Activated T-cell treated with anti-CD3 and anti-CD28 coated beads for 48 hours (primary cell): ENCODE results near the gene ACVR1C.

Source experiments
- DNase-seq: peaks from one replicate; pipeline ENCODE4 v3.0.0-alpha.2; 2020; ENCODE audit warnings: low read depth

The ACVR1C gene

DNA sequence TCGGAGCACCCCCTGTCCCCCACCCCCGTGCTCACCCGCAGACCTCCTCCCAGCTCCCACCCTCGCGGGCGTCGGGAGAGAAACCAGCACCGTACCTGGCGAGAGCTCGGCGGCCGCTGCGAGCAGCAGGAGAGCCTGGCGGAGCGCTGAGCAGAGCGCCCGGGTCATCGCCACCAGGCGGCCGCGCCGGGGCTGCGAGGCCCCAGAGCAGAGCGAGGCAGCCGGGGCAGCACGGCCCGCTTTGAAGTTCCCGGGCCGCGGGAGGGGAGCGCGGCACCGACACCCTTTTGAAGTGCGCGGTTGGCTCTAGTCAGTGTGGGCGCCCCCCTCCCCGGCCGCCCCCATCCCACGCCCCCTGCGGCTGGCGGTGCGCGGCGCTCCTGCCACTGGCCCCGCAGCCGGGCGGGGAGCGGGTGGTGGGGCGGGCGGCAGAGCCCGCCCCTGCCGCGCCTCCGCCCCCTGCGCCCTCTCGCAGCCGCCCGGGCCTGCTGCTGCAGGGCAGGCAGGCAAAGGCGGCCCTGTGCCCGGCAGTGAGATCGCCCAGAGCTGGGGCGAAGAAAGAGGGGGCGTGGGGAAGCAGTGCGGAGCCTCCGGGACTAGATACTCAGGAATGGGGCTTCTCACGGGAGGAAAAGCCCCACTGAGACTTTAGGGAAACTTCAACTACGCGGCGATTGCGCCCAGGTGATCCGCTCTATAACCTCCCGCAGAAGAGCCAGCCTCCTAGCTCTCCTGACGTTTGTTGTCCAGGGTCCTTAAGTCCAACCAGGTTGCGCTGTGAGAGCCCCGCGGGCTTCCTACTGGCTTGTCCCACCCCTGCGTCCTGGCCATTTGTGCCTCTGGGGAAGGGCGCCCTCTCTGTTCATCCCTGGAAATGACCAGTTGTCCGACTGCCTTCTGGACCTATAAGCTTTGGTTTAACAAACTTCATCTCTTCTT lies at the start of gene ACVR1C:
ACVR1C (minus strand) TSS at position 388 of the 939 bp plus-strand sequence; CDS start at position 168, 220 bp downstream.
- DNase-seq: peak; percentile 60

DNA sequence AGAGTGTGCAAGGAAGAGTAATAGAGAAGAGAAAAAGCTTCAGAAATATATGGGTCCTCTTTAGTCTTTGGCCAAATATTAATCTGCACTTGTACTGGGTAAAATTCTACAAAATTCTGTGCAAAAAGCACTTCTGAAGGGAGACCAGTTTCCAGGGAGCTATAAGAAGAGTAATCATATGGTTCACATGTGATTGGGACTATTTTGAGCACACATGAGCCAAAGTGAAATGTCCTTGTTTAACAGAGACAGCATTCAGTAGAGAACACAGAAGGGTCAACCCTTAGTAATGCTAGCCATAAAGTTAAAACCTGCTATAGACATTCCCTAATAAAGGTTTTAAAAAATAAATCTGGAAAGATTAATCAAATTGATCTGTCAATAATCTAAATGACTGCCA lies 49.3 kb upstream of the ACVR1C start:
- no peak for DNase-seq

DNA sequence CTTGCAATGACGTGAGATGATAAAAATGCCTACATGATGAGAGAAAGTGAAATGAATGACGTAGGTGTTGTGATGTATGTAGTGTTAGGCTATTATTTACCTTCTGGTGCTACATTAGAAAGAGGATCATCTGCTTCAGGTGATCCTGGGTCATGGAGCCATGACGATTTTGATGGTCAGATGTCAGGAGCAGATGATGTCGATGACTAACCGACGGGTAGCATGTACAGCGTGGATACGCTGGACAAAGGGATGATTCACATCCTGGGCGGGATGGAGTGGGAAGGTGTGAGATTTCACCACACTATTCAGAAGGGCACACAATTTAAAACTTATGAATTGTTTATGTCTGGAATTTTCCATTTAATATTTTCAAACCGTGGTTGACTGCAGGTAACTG lies 43.5 kb upstream of the ACVR1C start:
- DNase-seq: peak; percentile 1

DNA sequence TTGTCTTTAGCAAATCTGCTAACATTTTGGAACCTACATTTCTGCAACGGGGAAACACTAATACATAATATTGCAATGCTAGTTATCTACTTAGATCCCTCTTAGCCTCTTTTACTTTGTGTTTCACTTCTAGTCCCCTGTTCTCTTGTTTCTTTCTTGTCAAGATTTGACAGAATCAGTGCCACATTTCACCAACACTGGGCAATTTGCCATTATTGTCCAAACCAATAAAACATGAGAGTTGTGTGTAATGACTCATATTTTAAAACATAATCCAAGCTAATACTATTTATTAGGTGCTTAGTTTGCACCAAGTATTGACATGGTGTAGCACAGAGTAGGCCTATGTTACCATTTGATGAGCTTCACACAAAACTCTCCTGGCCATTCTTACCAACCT lies 33.7 kb upstream of the ACVR1C start:
- no peak for DNase-seq

DNA sequence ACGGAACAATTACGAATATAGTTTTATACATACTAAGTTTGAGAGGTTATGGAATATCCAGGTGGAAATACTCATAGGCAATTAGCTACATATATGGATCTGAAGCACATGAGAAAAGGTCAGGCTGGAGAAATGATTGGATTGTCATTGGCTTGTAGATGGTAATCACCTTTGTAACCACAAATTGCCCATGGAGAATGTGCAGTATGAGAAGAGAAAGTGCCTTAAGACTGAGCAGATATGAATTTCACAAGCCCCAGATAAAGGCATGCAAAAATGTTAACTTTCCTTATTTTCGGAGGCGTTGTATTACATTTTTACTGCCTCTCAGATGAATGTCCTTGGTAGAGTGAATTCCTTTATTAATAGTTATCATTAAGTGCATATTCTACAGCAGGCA lies 33.1 kb upstream of the ACVR1C start:
- DNase-seq: no peak

DNA sequence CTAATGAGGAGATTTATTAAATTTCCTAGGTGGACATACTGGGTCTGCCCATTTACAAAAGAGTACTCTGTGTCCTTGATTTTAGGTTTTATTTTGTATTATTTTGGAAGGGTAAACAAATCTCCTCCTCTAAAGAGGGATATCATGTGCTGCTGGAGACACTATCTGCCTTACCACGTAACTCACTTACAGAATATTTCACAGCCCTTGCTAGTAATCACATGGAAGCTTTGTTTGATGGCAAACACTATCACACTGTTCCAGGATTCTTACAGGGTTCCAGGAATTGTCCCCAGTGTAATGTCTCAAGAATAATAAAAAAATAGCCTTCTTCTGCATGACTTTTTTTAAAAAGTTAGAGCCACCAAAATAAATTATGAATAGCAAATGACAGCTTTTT lies 29.2 kb upstream of the ACVR1C start:
- no peak for DNase-seq

DNA sequence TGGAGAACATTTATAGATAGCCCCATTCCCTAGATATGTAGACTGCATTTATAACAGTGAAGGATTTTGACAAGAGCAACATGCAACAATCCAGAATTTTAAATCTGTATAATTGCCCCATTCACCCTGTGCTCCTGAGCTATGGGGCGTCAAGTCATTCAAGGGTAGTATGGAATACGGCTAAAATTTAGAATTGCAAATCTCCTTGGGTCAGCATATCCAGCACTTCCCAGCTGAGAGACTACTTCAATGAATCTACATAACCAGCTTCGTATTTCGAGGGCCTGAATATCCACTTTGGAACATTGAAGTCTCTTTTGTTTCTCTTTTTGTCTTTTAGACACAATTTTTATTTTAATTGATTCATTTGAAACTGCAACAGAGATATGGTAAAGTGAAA lies 28.4 kb upstream of the ACVR1C start:
- DNase-seq: no peak

DNA sequence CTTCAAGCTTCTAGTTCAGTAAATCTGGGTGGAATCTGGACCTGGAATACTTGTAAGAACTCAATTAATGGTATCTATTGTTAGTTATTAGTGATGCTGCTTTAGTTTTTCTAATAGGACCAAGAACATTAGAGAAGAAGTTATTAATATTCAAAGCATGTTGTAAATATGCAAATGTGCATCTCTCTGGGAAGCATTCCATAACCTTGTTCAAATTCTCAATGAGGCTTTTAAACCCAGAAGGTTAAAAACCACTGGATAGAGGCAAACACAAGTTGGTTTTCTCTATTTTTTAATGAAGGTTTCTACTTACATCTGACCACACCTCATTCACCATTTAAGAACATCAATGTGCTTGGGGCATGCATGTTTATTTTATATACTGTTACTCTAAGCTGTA lies 16.1 kb upstream of the ACVR1C start:
- DNase-seq: no peak

DNA sequence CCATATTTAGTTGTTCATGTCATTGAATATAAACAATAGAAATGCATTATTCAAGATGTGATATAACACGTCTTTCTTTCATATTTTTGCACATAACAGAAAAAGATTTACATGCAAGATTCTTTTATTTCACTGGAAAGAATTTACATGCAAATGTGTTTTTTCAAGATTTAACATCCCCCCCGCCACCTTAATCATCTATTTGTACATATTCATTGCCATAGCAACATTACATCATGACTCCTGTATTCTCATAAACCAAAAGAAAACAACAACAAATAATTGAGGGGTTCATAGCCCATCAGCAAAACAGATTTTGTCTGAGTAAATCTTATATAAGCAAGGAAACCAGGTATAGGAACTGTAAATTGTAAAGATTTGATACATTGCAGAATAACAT lies 3.2 kb upstream of the ACVR1C start:
- DNase-seq: no peak

DNA sequence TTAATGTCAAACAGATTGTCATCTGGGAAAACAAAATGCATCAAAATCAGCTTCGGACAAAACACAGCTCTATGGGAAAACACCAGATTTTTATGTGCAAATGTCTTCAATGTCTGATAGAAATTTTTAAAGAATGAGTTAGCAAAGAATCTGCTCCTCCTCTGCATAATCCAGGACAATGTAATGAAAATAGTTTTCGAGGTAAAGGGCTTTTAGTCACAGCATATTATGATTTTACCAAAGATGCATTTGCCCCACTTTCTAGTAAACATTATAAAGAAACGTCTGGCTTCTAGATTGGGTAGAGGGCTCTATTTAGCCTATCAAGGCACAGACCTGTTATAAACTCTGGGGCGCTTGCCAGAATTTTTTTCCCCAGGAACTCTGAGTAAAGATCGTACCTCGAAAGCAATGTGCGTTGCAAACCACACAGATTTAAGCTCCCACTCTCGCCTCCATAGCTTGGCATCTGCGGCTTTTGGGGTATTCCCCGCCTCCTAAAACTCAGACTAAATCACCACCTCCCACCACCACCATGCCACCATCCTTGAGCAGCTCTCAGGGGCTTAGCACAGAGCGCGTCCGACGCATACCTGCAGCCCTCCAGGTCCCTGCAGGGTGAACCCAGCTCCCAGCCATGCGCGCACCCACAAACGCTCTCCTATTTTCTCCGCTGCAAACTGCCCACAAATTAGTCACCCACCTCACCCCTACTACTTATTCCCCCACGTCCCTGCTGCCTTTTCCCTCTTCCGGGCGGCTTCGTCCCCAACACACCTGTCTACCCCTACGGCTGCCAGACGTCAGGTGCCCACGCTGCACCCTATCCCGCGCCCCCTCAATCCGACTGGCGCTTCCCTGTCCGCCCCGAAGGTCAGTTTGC lies 829 bp downstream of the ACVR1C start:
- peak; percentile 26 for DNase-seq

DNA sequence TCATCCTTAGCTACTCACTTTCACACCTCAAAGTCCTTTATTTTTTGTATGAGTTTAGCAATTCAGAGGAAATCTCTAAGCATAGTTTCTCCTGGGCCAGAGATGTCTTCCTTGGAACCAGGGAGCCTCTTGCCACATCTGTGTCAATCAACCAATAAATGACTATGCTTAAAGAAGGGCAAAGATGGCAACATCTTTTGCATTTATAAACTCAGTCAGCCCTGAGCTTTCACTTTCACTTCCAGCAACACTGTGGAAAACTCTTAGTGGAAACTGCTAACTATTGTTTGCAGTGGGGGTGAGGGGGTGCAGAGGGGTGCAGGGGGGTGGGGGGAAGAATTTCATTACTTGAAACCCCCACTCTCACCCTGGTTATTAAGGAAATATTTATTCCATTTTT lies 3.4 kb downstream of the ACVR1C start:
- no peak for DNase-seq

DNA sequence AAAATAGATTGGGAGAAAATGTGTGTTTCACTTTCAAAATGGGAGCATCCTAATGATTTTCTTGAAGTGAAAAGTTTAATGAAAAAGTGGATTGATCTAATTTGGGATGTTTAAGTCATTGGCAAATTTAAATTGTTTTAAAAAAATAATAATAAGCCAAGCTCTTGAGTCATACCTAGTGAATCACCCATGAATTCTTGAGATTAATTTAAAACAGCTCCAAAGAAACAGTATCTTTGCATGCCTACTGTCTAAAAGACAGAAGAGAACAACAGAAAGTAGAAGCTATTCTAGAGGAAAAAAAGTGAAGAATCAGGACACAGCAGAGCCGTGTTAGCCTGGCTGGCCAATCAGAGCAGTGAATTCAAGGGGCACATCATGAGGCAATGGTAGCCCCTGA lies 7.7 kb downstream of the ACVR1C start:
- DNase-seq: no peak

DNA sequence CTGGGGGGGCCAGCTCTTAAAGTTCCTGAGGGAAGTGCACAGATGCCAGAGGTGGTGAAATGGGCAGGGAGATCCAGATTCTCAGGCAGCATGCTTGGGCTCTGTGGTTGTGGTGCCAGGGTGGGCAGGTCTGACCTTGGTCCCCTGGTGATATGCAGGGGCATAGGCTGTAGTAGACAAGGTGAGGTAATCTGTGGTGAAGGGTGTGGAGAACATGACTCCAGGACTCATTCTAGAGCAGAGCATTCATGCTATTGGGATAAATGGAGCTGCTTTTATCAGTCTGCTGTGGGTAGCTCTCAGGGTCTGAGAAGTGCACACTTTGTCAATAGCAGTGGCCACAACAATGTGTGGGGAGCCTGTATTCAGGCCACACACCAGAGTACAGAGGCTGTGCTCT lies 16.9 kb downstream of the ACVR1C start:
- DNase-seq: no peak

DNA sequence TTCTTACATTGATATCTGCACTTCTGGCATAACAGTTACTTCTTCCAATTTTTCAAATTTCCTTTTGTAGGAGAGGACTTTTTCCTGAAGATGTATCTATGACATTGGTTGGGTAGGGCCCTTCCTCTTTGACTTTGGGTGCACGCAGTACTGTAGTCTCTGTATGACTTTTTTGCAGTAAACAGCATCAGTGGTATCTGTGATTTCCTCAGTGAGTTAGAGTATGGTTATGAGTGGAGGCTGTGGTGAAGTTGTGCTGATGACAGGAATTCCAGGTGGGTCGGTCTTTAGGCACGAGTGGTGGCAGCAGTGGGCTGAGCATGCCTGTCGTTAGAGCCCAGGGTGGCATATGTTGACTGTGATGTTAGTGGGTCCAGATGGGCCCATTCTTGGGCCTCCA lies 17.6 kb downstream of the ACVR1C start:
- no peak for DNase-seq

DNA sequence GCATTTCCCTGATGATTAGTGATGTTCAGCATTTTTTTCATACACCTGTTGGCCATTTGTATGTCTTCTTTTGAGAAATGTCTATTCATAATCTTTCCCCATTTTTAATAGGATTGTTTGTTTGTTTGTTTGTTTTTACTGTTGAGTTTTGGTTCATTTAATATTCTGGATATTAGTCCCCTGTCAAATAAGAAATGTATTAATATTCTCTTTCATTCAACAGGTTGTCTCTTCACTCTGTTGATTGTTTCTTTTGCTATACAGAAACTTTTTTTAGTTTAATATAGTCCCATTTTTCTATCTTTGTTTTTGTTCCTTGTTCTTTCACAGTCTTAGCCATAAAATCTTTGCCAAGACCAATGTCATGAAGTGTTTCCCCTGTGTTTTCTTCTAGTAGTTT lies 22.1 kb downstream of the ACVR1C start:
- DNase-seq: no peak

DNA sequence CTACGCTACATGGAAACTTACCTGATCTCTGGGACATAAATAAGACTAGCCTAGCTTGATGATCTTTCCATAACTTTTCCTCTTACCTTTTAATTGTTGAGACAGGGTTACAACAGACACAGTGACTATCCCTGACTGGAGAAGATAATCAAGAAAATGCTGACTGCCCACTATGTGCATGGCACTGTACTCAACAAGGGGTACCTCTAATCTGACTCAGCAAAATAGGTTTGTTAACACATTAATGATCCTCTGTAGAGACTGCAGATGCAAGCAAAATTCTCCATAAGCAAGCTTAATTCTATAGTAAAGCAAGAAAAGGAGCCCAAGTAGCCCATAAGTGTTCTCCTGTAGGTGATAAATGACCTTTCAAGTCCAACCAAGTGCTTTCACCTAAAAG lies 25.5 kb downstream of the ACVR1C start:
- DNase-seq: no peak

DNA sequence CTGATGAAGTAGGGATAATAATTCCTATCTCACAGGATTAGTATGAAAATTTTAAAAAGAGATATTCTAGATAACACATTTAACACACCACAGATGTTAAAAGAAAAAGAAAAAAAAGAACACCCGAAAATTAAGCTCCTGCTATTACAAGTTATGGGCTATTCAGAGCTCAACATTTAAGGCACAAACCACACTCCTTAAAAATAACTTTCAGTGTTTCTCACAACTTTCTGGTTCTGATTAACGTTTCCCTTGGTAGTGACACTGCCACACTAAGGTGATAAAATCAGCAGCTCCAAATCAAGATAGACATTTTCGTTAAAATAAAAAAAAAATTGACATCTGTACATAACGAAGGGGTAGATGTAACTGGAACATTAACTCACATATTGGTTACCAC lies 26.9 kb downstream of the ACVR1C start:
- DNase-seq: no peak

DNA sequence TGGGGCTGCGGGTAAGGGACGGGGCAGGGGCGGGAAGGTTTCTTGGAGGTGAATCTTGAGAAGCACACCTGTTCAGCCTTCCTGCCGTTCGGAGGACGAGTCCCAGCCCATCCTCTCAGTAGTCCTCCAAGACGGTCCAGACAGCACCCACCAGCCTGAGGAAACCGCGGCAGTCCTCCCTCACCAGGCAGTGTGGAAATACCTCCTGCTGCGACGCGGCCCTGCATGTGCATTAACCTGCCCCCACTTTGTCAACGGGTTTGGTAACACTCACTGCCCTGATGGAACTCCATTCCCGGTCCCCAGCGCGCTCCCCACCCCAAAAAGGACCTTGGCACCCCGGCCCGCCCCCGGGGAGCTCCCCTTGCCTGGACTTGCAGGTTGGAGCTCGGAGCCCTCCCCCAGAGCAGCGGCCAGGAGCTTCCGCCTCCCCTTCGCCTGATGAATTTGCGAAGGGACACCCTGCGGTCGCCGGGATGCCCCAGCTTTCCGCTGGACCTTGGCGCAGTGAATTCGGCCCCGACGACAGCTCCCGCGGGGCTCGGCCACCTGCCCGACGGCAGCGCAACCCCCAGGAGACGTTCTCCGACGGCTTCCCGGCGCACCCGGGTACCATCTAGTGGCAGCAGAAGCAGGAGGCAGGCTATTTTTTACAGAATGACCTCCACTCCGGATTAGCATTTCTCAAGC lies 31.5 kb downstream of the ACVR1C start:
- peak; percentile 51 for DNase-seq

DNA sequence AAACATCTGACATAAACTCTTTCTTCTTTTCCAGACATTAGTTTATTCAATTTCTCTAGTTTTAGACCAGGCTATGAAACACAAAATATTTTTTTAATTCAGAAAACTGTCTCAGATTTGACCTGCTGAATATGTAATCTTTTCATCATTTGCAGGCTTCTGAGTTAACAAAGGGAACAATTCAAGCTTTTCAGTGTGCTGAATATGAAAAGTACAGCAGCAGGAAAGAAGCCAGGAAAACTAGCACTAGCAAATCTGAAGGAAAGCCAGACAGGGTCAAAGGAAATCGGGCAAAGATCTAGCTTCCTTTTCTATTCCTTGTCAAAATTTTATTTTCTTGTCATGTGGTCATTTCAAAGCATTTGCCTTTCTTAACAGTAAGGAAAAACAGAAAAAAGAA lies 35.3 kb downstream of the ACVR1C start:
- DNase-seq: no peak

DNA sequence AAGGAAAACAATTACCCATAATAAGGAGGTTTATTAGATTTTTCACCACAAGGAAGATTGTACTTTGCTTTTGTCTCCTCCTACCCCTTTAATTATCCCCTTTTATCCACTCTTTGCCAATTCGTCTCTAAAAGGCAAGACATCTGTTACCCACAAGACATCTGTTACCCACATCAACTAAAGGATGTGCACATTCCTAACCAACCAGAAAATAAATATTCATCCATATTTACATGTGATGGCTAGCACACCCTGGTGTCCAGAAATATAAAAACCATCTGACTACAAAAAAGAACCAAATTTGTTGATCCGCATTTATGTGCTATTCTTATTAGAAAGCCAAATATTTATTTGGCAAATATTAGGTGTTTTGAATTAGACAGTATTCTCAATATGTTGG lies 35.7 kb downstream of the ACVR1C start:
- DNase-seq: no peak

DNA sequence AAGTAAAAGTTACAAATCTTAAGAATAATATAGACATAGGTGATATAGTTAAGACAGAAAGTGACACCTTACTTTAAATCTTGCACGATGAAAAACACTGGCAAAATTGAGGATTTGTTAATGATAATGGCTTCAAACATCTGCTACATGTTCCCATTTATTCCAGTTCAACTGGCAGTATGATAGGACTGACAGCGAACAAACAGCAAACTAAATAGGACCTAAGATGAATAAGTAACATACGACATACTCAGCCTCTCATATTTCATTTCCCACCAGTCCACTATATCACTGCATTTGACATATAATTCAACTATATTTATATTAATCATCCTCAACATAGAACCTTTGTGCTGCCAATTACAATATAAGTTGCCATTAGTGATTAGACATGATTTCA lies 36.3 kb downstream of the ACVR1C start:
- no peak for DNase-seq

DNA sequence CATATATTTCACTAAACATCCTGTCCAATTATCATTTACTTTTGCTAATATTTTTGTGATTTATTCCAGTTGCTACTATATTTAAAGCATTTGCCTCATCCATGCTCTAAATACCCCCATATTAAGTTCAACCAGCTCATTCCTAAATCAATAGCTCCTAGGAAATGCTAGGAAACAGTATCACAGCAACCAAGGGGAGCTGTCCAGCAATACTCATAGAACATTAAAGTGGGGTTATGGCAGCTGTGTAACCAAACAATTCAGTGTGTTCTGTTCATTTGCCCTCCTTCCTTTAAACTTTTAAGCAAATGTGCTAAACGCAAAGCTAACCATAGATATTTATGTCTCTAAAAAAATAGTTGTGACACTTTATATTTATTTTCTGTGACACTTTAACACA lies 41.1 kb downstream of the ACVR1C start:
- DNase-seq: no peak

DNA sequence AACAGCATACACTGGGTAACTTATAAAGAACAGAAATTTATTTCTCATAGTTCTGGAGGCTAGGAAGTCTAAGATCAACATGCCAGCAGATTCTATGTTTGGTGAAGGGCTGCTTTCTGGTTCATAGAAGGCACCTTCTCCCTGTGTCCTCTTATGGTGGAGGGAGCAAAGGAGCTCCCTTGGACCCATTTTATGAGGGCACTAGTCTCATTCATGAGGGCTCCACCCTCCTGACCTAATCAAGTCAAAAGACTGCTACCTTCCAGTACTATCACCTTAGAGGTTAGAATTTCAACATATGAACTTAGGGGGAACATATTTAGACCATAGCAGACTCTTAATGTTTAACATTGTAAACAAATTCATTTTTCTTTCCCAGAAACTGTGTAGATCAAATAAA lies 54.5 kb downstream of the ACVR1C start:
- no peak for DNase-seq
